ENCODE results near the gene SKA1. TPM values are rescaled to one million over a fixed set of nuclear protein-coding genes. Genes with fewer than 3 reads are reported as not detected.

The SKA1 gene
- total and polyA plus RNA-seq, 9 of the 15 experiments (the other 6 are each of a cell fraction or from before 2014, with no cell fraction given), result 27.8 to 67.2 (median 41.9) TPM

GRCh38 chr18:50401888-50402287 is 27.0 kb downstream of the SKA1 start (continued):
- TF ChIP-seq ZNF146 (CRISPR knock-in tag; IDR thresholded peaks at IDR 0.05; ENCODE audit: unreplicated experiment) (no peak), HMG20B (CRISPR knock-in tag; IDR thresholded peaks at IDR 0.05) (no peak), E2F5 (CRISPR knock-in tag; IDR thresholded peaks at IDR 0.05) (no peak), MXD1 (CRISPR knock-in tag; IDR thresholded peaks at IDR 0.05; ENCODE audit: borderline replicate concordance, poor library complexity, severe bottlenecking) (no peak), ESRRB (CRISPR knock-in tag; IDR thresholded peaks at IDR 0.05; ENCODE audit: borderline replicate concordance) (no peak), CHD4 (IDR thresholded peaks at IDR 0.05; ENCODE audit: insufficient read depth, insufficient replicate concordance, low read depth, low read length, poor library complexity, severe bottlenecking) (no peak), GABPB2 (CRISPR knock-in tag; conservative IDR thresholded peaks at IDR 0.05) (no peak), KDM4B (IDR thresholded peaks at IDR 0.05; ENCODE audit: borderline replicate concordance in 2 of 2, low read depth in 1 of 2) (no peak), FIP1L1 (IDR thresholded peaks at IDR 0.05; ENCODE audit: low read depth, low read length, poor library complexity, severe bottlenecking) (no peak), ERF (CRISPR knock-in tag; IDR thresholded peaks at IDR 0.05) (no peak), NUFIP1 (IDR thresholded peaks at IDR 0.05; ENCODE audit: partially characterized antibody) (no peak), ZFX (CRISPR knock-in tag; IDR thresholded peaks at IDR 0.05) (peak; percentile 21; the same call in 1 of the 2 replicates)
